Epithelial cell of proximal tubule (primary cell): ENCODE measurements around the gene NFIA. TPM values are rescaled to one million over a fixed set of nuclear protein-coding genes. Genes with fewer than 3 reads are reported as not detected.

ENCODE experiments used
- DNase-seq: peaks from one replicate; pipeline ENCODE4 v3.0.0-alpha.2; 2011; ENCODE audit warnings: low read depth
- H3K4me3 ChIP-seq: 2 replicates; pipeline ENCODE4 v1.5.1; 2011; ENCODE audit warnings: low read depth, mild to moderate bottlenecking, low read length
- CTCF ChIP-seq: conservative IDR thresholded peaks from 2 replicates; pipeline ENCODE4 v1.5.1; 2012; ENCODE audit warnings: low read depth, mild to moderate bottlenecking, low read length
- total RNA-seq: library from RNA; depleted of rRNA; stranded (reverse); fragments of >200 nt; gene quantifications from 2 replicates; pipeline ENCODE4 v1.2.3, GENCODE V29; 2015

NFIA gene
- total RNA-seq, 1 donor from 2014 or later, result 1.6 TPM

GRCh38 chr1:61323681-61324328 lies 241.4 kb downstream of the NFIA start:
- DNase-seq, result no peak
- no peak for TF ChIP-seq CTCF
- no peak overlapping the region for H3K4me3 ChIP-seq

- no peak for TF ChIP-seq CTCF
- no peak overlapping the region for H3K4me3 ChIP-seq
- DNase-seq, result no peak
Observed at GRCh38 chr1:61326713-61327112, 244.4 kb downstream of the NFIA start.

GRCh38 chr1:61327436-61327835 lies 245.1 kb downstream of the NFIA start:
- no peak for TF ChIP-seq CTCF
- no peak overlapping the region for H3K4me3 ChIP-seq
- no peak for DNase-seq

- no peak for TF ChIP-seq CTCF
- DNase-seq, result no peak
- H3K4me3 ChIP-seq, result no peak overlapping the region
Observed at GRCh38 chr1:61329556-61329955, 247.2 kb downstream of the NFIA start.

- no peak for DNase-seq
Observed at GRCh38 chr1:61330018-61330417, 247.7 kb downstream of the NFIA start.

GRCh38 chr1:61330571-61330970 lies 248.2 kb downstream of the NFIA start:
- no peak overlapping the region for H3K4me3 ChIP-seq
- no peak for DNase-seq
- no peak for TF ChIP-seq CTCF

More at GRCh38 chr1:61330018-61330417, 247.7 kb downstream of the NFIA start:
- no peak for TF ChIP-seq CTCF
- H3K4me3 ChIP-seq, result no peak overlapping the region

- H3K4me3 ChIP-seq, result no peak overlapping the region
- no peak for TF ChIP-seq CTCF
Observed at GRCh38 chr1:61332196-61332753, 249.9 kb downstream of the NFIA start.

More at GRCh38 chr1:61332196-61332753, 249.9 kb downstream of the NFIA start:
- no peak for DNase-seq
